ENCODE measurements around the gene STAC3.

The STAC3 gene

GRCh38 chr12:57210461-57210860 lies 40.5 kb downstream of the STAC3 start:
- DNase-seq, result no peak

DNA sequence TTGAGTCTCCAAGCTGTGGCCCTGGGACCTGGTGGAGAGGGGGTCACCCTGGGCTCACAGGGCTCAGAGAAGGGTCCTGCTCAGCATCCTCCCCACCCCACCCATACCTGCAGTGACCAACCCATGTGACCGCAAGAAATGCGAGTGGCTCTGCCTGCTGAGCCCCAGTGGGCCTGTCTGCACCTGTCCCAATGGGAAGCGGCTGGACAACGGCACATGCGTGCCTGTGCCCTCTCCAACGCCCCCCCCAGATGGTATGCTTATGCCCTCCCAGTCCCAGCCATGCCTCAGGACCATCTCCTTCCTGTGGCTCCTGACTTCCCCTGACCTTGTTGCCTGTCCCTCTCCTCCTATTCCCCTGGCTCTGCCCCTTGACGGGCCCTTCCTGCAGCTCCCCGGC lies 41.1 kb downstream of the STAC3 start:
- no peak for DNase-seq

- DNase-seq, result no peak
Observed at GRCh38 chr12:57208631-57209282, 42.2 kb downstream of the STAC3 start.

DNA sequence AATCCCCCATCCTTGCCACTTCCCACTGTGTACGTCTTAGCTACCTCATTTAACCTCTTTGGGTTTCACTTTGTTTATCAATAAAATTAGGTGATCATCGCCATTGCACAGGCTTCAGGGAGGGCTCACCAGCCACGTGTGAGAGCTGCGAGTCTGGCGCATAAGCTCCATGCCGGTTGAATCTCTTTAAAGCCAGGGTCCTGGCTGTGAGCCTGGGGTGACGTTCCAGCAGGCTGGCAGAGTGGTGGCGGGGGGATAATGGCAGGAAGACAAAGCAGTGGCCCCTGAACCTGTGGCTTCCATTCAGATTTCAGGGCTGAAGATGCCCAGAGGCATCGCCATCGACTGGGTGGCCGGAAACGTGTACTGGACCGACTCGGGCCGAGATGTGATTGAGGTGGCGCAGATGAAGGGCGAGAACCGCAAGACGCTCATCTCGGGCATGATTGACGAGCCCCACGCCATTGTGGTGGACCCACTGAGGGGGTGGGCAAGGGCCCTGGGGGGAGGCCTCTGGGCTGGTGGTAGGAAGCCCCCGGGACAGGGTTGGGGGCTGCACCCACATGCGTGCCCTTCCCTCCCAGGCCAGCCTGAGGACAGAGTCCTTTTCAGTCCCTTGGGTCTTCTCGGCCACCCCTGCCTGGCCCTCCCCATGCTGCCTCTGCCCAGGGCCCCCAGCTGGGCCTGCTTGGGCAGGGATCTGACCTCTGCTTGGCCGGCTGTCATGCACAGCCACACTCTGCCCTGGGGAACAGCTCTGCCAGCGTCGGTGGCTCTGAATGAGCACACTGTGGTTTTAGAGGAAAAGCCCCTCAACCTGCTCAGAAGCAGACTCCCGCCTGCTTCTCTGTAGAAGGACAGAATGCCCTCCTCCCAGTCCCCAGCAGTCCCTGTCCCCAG lies 43.0 kb downstream of the STAC3 start:
- no peak for DNase-seq

GRCh38 chr12:57205931-57206330 lies 45.1 kb downstream of the STAC3 start:
- DNase-seq, result no peak

DNA sequence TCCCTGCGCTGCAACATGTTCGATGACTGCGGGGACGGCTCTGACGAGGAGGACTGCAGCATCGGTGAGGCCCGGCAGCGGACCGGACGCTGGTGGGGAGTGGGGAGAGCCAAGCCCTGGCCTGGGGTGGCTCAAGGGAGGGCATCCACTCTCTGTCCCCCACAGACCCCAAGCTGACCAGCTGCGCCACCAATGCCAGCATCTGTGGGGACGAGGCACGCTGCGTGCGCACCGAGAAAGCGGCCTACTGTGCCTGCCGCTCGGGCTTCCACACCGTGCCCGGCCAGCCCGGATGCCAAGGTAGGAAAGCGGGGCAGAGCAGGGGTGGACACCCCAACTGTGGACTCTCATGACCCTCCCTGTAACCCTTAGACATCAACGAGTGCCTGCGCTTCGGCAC lies 45.8 kb downstream of the STAC3 start:
- no peak for DNase-seq

- no peak for DNase-seq
Observed at GRCh38 chr12:57204454-57204853, 46.5 kb downstream of the STAC3 start.

GRCh38 chr12:57203791-57204190 lies 47.2 kb downstream of the STAC3 start:
- DNase-seq, result no peak

DNA sequence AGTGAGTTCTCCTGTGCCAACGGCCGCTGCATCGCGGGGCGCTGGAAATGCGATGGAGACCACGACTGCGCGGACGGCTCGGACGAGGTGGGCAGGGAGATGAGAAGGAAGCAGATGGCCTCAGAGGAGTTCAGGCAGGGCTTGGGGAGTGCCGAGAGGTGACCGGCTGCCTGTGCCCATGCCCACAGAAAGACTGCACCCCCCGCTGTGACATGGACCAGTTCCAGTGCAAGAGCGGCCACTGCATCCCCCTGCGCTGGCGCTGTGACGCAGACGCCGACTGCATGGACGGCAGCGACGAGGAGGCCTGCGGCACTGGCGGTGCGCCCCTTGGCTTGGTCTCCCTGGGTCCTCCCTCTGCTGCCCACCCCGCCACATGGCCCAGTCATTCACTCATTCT lies 47.8 kb downstream of the STAC3 start:
- DNase-seq, result no peak

GRCh38 chr12:57202321-57202720 lies 48.7 kb downstream of the STAC3 start:
- no peak for DNase-seq

DNA sequence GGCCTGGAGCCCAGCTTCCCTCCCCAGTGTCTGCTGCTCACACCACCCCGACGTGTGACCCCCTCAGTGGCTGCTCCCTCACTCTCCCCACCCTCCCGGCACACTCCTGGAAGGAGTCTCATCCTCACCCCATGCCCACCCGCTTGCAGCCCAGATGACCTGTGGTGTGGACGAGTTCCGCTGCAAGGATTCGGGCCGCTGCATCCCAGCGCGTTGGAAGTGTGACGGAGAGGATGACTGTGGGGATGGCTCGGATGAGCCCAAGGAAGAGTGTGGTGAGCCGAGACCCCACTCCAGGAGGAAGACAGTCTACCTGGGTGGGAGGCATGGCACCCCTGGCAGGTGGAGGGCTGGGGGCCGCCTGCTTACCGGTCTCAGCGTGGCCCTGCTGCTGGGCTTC lies 49.4 kb downstream of the STAC3 start:
- no peak for DNase-seq

- no peak for DNase-seq
Observed at GRCh38 chr12:57201219-57201618, 49.8 kb downstream of the STAC3 start.

DNA sequence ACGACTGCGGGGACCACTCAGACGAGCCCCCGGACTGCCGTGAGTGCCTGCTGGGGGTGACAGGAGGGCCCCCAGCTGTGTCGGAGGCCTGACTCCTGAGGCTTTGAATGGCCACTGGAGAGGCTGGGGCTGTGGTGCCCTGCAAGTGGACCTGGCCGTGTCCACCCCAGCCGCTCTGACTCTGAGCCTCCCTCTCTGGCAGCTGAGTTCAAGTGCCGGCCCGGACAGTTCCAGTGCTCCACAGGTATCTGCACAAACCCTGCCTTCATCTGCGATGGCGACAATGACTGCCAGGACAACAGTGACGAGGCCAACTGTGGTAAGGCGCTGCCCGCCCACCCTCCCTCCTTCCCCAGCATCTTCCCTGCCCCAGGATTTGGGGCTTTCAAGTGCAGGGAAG lies 50.5 kb downstream of the STAC3 start:
- DNase-seq, result no peak

DNA sequence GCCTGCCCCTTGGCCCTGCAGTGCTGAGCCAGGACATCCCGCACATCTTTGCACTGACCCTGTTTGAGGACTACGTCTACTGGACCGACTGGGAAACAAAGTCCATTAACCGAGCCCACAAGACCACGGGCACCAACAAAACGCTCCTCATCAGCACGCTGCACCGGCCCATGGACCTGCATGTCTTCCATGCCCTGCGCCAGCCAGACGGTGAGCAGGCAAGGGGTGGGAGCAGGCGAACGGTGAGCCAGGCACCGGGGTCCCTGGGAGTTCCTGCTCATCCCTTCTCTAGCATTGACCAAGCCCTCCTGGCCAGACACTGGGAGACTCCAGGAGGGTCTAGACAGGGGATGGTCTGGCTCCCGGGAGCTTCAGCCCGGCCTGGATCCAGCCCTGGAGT lies 51.8 kb downstream of the STAC3 start:
- no peak for DNase-seq

DNA sequence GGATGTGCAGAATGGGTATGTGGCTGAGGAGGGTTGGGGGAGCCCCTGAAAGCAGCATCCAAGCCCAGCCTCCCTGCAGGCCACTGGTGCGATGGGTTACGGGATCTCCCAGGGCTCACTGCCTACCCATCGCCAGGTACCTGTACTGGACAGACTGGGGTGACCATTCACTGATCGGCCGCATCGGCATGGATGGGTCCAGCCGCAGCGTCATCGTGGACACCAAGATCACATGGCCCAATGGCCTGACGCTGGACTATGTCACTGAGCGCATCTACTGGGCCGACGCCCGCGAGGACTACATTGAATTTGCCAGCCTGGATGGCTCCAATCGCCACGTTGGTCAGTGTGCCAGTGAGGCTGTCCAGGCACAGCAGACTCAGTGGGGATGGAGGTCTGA lies 52.7 kb downstream of the STAC3 start:
- DNase-seq, result no peak

GRCh38 chr12:57196956-57197355 lies 54.0 kb downstream of the STAC3 start:
- DNase-seq, result no peak

DNA sequence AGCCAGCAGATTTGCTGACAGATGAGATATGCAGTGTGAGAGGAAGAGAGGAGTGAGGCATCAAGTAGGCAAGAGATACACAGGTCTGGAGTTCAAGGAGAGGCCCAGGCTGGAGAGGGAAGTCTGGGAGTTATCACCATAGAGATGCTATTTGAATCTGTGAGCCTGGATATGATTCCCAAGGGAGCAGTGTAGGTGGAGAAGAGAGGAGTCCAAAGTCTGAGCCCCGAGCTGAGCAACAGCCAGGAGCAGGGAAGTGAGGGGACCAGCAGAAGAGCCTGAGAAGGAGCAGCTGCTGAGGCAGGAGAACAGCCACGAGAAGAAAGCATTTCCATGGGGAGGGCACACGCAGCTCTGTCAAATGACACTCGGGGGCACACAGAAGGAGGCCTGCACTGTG lies 54.5 kb downstream of the STAC3 start:
- DNase-seq, result no peak

DNA sequence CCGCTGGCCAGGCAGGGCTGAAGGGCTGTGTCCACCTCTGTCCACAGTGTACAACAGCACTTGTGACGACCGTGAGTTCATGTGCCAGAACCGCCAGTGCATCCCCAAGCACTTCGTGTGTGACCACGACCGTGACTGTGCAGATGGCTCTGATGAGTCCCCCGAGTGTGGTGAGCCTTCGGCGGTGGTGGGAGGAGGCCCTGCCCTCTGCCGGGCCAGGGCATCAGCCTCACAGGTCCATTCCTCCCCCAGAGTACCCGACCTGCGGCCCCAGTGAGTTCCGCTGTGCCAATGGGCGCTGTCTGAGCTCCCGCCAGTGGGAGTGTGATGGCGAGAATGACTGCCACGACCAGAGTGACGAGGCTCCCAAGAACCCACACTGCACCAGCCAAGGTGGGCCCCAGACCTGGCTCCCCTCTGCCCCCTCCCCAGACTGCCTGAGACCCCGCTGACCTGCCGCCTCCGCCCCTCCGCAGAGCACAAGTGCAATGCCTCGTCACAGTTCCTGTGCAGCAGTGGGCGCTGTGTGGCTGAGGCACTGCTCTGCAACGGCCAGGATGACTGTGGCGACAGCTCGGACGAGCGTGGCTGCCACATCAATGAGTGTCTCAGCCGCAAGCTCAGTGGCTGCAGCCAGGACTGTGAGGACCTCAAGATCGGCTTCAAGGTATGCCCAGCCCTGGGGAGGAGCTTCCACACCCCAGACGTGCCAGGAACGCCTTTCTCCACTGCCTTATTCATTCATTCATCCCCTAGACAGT lies 55.2 kb downstream of the STAC3 start:
- DNase-seq, result no peak

DNA sequence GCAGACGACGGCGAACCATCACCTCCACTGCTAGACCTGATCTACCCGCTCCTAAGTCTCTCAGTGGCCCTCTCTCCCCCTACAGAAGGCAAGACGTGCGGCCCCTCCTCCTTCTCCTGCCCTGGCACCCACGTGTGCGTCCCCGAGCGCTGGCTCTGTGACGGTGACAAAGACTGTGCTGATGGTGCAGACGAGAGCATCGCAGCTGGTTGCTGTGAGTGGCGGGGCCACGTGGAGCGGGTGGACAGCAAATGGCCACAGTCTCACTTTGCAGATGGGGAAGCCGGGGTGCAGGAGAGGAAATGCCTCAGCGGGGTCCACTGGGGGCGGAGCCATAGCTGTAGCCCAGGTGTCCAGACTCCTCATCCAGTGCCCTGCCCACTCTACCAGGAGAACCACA lies 55.8 kb downstream of the STAC3 start:
- no peak for DNase-seq

DNA sequence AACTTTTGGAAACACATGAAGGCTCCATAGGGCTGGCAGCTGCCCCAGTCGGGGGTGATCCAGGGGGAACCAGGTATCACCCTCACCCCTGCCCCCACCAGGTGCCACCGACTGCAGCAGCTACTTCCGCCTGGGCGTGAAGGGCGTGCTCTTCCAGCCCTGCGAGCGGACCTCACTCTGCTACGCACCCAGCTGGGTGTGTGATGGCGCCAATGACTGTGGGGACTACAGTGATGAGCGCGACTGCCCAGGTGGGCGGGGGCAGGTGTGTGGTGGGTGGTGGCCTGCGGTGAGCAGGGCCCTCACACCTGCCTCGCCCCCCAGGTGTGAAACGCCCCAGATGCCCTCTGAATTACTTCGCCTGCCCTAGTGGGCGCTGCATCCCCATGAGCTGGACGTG lies 56.7 kb downstream of the STAC3 start:
- no peak for DNase-seq

DNA sequence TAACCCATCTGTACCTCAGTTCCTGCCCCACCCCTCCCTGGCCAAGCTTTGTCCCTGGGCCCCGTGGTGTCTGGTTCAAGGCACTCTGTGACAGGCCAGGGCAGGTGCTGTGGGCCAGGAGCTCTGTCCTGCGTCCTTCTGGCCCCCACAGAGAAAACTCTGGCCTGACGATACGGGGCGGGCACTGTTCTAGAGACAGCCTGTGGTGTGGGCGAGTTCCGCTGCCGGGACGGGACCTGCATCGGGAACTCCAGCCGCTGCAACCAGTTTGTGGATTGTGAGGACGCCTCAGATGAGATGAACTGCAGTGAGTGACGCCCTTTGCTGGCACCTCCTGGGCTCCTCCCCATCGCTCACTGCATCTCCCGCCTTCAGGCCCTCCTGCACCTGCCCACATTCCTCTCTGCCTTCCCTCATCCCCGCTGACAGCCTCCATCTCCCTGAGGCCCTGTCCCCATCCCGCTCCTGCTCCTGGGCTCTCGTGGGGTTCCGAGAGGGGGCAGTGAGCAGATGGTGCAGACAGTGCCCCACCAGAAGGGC lies 57.2 kb downstream of the STAC3 start:
- no peak for DNase-seq
